BE2C (cell line): ENCODE measurements around the gene EIF4B.
A peak's percentile ranks its signal among the peaks of the same experiment; 100 is the strongest.

ENCODE experiments used
- DNase-seq: peaks from one replicate; pipeline ENCODE4 v3.0.0-alpha.2; 2020
- H3K27me3 ChIP-seq: fragments of 250-450 bp; sonication (Bioruptor Pico); 2 replicates; pipeline ENCODE4 v1.5.1; 2020; ENCODE audit warnings: mild to moderate bottlenecking
- H3K36me3 ChIP-seq: fragments of 250-450 bp; sonication (Bioruptor Pico); 2 replicates; pipeline ENCODE4 v1.5.1; 2020; ENCODE audit warnings: mild to moderate bottlenecking
- H3K4me1 ChIP-seq: fragments of 250-450 bp; sonication (Bioruptor Pico); 2 replicates; pipeline ENCODE4 v1.5.1; 2020
- H3K4me3 ChIP-seq: 2 replicates; pipeline ENCODE4 v1.5.1; 2011; ENCODE audit warnings: low read depth, low read length
- H3K9me3 ChIP-seq: fragments of 250-450 bp; sonication (Bioruptor Pico); 2 replicates; pipeline ENCODE4 v1.5.1; 2020
- TF ChIP-seq, protein P1 (sequence below): IDR thresholded peaks from 2 replicates; pipeline ENCODE4 v1.5.1; 2012; ENCODE audit warnings: mild to moderate bottlenecking, low read depth, low read length

EIF4B gene

DNA sequence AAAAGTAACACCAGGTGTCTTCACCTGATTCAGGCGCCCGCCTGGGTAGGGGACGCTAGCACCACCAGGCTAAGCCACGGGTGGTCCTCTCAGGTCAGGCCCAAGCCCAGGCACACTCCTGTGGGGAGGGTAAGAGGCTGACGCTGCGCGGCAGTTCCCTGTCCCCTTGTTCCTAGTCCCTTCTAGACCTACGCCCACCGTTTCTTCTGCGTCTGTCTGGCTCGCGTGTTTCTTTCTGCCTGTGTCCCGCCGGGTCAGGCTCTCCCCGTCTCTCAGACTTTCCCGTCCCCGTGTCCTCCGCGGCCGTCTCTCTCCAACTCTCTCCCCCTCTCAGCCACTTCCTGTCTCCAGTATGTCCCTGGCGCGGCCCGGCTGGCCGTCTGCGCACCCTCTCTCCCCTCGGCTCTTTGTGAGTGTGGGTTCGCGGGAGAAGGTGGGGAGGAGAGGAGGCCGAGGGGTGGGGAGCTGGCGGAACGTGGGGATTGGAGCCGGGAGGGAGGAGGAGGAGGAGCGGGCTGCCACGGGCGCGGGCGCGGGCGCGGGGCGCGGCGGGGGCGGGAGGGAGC lies 40.5 kb downstream of the EIF4B start:
- TF ChIP-seq, protein P1, sequence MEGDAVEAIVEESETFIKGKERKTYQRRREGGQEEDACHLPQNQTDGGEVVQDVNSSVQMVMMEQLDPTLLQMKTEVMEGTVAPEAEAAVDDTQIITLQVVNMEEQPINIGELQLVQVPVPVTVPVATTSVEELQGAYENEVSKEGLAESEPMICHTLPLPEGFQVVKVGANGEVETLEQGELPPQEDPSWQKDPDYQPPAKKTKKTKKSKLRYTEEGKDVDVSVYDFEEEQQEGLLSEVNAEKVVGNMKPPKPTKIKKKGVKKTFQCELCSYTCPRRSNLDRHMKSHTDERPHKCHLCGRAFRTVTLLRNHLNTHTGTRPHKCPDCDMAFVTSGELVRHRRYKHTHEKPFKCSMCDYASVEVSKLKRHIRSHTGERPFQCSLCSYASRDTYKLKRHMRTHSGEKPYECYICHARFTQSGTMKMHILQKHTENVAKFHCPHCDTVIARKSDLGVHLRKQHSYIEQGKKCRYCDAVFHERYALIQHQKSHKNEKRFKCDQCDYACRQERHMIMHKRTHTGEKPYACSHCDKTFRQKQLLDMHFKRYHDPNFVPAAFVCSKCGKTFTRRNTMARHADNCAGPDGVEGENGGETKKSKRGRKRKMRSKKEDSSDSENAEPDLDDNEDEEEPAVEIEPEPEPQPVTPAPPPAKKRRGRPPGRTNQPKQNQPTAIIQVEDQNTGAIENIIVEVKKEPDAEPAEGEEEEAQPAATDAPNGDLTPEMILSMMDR, result no peak
- H3K9me3 ChIP-seq, result no peaks in the 10 kb centered on the region
- H3K4me3 ChIP-seq, result peak overlapping the region; percentile 65
- peaks cover 28% of the 10 kb centered on the region for H3K4me1 ChIP-seq
- H3K36me3 ChIP-seq, result peaks cover 10% of the 10 kb centered on the region; the same call in 1 of the 2 replicates
- DNase-seq, result peak; percentile 72
- H3K27me3 ChIP-seq, result no peaks in the 10 kb centered on the region

DNA sequence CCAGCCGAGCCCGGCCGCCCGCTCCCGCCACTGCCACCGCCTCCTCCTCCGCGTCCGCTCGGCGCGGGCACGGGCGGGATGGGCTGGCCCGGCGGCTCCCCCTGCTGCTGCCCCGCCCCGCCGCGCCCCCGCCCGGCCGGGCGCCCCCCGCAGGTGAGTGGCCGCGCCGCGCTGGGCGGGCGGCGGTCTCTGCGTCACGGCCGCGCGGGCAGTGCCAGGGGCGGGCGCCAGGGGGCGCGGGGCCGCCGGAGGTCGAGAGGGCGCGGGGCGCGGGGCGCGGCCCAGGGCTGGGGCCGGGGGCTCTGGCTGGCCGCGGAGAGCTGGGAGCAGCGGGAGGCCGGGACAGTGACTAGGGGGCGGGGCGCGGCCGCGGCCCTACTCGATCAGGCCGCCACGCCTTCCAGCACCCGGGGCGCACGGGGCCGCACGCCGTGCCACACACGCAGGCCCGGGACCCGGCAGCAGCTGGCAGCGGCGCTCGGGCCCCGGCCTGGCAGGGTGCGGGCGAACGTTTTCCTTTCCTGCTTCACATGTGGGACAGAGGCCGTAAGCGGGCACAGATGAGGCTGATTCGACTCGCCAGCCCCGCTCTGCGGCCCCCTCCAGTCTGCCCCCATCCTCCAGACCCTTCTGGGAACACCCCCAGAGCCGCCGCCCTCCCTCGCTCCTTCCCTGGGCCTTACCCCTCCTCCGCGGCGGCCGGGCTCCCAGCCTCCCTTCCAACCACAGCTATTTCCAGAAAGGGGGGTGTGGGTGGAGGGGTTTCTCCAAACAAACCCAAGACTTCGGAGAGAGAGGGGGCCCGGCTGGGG lies 41.2 kb downstream of the EIF4B start:
- Histone ChIP-seq H3K36me3 (peaks cover 10% of the 10 kb centered on the region; the same call in 1 of the 2 replicates), H3K27me3 (no peaks in the 10 kb centered on the region), H3K9me3 (no peaks in the 10 kb centered on the region), H3K4me3 (peak overlapping the region; percentile 65), H3K4me1 (peaks cover 28% of the 10 kb centered on the region)
- TF ChIP-seq, protein P1, result no peak
- DNase-seq, result peak; percentile 79

DNA sequence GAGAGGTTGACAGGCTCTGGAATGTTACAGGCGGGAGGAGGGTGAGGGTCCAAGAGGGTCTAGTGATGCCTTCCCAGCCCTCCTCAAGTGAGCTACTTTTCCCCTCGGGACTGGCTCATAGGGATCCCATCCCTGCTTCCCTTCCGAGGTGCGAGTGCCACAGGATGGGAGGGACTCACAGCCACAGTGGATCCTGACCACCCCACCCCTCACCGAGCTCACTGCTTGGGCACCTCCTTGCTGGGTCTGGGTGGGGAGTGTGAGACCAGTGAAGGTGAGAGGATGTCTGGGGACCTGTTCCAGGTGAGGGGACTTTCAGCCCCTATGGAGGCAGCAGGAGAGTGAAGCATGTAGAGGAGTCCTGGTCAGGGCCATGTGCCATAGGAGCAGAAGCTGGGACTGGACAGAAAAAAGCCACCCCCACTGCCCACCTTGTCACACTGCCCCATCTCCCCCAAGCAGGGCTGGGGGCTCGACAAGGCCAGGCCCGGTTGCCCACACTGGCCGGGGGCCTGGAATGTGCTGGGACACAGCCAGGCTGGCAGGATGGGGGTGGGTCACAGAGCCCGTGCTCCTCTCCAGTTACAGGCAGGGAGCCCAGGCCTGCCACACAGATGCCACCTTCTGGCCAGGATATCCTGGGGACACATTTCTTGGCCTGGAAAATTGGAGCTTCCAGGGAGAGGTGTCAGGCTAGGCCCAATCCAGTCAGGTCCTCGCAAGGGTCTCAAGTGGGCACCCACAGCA lies 42.0 kb downstream of the EIF4B start:
- no peaks in the 10 kb centered on the region for H3K27me3 ChIP-seq
- TF ChIP-seq, protein P1, result peak; percentile 24; the same call in 1 of the 2 replicates
- H3K36me3 ChIP-seq, result peaks cover 6% of the 10 kb centered on the region; the same call in 1 of the 2 replicates
- H3K4me1 ChIP-seq, result peaks cover 28% of the 10 kb centered on the region
- peak; percentile 49 for DNase-seq
- H3K9me3 ChIP-seq, result no peaks in the 10 kb centered on the region
- peak overlapping the region; percentile 46; the same call in 1 of the 2 replicates for H3K4me3 ChIP-seq

DNA sequence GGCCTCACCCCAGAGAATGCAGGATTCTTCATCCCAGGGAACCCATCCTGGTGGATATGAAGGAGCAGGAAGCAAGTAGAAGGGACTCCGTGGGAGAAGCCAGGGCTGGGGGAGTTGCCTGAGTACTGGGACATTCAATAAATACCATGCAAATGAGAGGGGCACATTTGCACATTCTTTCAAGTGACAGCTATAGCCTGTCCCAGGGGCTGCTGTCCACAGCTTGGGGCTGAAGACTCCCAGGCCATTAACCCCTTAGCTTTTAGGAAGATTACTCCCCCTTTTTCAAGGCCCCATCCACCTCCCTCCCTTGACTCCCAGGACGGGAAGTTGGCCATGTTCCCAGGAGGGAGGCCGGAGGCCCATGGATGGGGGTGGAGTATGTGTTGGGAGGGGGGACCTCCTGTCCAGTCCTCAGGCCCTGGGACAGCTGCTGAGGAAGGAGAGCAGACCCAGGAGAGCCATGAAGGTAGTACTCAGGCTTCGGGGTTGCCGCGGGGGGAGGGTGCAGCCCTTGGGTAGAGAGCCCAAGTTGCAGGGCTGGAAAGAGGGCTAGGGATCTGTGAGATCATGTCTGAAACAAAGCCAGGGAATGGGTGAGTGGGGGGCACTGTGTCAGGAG lies 42.6 kb downstream of the EIF4B start:
- TF ChIP-seq, protein P1, result no peak
- Histone ChIP-seq H3K4me1 (peaks cover 35% of the 10 kb centered on the region), H3K36me3 (no peaks in the 10 kb centered on the region; the same call in 1 of the 2 replicates), H3K4me3 (no peak overlapping the region), H3K9me3 (no peaks in the 10 kb centered on the region), H3K27me3 (no peaks in the 10 kb centered on the region)
- DNase-seq, result no peak

DNA sequence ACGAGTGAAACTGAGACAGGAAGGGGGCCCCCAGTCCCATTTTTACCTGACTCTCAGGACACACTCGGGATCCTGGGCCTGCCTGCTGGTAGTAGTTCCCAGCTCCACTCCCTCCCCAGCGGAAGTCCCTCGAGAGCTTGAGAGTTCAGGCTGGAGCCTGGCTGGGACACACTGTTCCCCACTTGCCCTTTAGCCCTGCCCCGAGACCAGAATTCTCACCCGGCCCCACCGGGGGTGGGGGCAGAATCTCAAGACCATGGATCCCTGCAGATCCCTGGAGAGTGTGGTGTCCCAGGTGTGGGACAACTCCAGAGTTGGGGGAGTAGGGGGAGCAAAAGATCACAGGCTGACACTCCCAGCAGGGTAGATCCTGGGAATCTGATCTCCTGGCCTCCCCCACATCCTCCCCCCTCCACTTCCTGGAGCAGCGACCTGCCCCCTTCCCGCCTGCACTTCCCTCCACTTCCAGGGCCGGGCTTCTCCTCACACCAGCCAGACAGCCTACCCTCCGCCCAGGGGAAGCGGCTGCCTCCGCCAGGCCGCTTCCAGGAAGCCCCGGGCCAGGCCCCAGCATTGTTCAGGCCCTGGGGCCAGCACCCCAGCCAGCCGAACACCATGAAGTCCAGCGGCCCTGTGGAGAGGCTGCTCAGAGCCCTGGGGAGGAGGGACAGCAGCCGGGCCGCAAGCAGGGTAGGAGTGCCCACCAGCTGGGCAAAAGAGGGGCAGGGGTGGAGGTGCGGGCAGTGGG lies 43.5 kb downstream of the EIF4B start, which contains the start of gene TNS2:
Gene TNS2 (plus strand): TSS at position 495 of the 748 bp plus-strand sequence. CDS start 121 bp downstream, at position 616.
- DNase-seq, result peak; percentile 67
- H3K36me3 ChIP-seq, result no peaks in the 10 kb centered on the region
- TF ChIP-seq, protein P1, result no peak
- H3K4me3 ChIP-seq, result peak within 1 kb of the TSS; percentile 4
- H3K27me3 ChIP-seq, result no peaks in the 10 kb centered on the region
- no peaks in the 10 kb centered on the region for H3K9me3 ChIP-seq
- H3K4me1 ChIP-seq, result peaks cover 35% of the 10 kb centered on the region
